VCaP (cell line): ENCODE results near the gene C2CD4D.
"Not testable (repeated sequence)": the region's sequence is repeated elsewhere in the genome, so short reads cannot be mapped to it uniquely, and the experiment has no call there.

ENCODE experiments used
- H3K27ac ChIP-seq: fragments of 450-650 bp; 2 replicates; pipeline ENCODE4 v1.5.1; 2017
- TF ChIP-seq, protein P1 (sequence below): fragments of 450-650 bp; conservative IDR thresholded peaks from 2 replicates; pipeline ENCODE4 v1.5.1; 2017; ENCODE audit warnings: mild to moderate bottlenecking, moderate library complexity

C2CD4D gene

DNA sequence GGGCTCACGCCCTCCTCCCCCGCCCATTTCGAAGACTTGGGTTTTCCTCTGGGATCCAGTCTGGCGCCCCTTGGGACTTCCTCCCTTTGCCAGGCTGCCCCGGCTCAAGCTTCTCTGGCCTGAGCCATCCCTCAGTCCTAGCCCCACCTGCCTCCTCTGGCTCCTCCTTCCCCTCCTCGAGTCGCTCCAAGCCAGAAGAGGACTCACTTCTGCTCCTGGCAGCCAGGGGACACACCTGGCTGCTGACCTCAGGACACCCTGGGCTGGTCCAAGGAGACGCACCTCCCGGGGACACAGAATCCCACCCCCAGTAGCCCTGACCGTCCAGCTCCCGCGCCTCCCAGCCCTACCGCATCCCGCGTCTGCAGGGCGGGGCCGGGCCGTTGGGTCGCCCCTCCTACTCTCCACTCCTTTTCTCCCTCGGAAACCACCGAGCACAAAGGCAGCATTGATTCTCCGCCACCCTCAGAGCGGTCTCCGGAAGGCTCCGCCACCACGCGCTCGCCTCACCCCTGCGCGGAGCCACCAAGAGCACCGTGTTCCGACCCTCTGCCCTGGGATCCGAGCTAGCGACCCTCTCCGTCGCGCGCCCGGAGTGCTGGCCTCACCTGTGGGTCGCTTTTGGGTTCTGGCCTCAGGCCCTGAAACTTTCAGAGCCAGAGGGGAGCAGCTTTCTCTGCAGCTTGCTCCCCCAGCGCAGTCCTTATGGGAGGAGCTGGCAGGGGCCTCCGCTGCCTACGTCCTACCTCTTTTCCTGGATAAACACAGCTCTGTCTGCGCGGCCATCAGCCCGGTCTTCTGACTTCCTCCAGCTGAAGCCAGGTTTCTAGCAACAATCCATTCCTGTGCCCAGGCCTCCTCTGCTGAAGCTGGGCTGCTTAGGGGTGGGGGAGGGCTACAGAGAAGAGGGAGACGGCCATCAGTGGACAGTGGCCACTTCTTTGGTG, at the start of gene C2CD4D:
Gene C2CD4D (minus strand): TSS at position 364 of the 947 bp plus-strand sequence. CDS start 831 bp downstream, outside the sequence.
- TF ChIP-seq, protein P1, sequence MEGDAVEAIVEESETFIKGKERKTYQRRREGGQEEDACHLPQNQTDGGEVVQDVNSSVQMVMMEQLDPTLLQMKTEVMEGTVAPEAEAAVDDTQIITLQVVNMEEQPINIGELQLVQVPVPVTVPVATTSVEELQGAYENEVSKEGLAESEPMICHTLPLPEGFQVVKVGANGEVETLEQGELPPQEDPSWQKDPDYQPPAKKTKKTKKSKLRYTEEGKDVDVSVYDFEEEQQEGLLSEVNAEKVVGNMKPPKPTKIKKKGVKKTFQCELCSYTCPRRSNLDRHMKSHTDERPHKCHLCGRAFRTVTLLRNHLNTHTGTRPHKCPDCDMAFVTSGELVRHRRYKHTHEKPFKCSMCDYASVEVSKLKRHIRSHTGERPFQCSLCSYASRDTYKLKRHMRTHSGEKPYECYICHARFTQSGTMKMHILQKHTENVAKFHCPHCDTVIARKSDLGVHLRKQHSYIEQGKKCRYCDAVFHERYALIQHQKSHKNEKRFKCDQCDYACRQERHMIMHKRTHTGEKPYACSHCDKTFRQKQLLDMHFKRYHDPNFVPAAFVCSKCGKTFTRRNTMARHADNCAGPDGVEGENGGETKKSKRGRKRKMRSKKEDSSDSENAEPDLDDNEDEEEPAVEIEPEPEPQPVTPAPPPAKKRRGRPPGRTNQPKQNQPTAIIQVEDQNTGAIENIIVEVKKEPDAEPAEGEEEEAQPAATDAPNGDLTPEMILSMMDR = peak; percentile 9; the same call in 1 of the 2 replicates
- peak within 1 kb of the TSS; percentile 99 for H3K27ac ChIP-seq

DNA sequence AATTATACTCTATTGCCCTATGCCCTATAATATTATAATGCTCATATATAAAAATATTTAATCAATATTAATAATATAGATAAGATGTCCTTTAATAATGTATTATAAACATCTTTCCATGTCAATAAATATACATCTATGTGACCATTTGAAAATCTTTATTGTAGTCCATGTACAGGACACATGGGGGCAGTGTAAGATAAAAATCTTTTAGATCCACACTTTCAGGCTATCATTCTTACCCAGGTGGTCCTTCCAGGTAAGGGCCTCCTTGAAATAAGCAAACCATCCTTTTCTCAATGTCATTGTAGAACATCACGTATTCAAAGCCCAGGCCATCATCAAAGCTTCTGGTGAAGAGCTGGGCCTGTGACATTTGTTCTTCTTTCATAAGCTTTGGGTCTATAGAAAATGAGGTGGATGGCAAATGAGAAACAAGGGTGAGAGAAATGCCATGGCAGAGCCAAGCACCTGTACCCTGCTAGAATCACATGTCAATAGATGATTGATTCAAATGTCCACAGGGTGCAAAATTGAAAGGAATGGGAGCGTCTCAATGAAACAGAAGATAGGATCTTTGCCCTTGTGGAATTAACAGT, 49.5 kb upstream of the C2CD4D start:
- H3K27ac ChIP-seq = no peak overlapping the region
- TF ChIP-seq, protein P1 = peak; percentile 80

DNA sequence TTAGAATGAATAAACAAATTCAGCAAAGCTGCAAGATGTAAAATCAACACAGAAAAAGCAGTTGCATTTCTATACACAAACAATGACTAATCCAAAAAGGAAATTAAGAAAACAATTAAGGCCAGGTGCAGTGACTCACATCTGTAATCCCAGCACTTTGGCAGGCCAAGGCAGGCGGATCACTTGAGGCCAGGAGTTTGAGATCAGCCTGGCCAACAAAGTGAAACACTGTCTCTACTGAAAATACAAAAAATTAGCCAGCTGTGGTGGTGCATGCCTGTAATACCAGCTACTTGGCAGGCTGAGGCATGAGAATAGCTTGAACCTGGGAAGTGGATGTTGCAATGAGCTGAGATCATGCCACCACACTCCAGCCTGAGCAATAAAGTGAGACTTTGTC, 47.4 kb upstream of the C2CD4D start:
- TF ChIP-seq, protein P1 = no peak
- H3K27ac ChIP-seq = no peak overlapping the region

DNA sequence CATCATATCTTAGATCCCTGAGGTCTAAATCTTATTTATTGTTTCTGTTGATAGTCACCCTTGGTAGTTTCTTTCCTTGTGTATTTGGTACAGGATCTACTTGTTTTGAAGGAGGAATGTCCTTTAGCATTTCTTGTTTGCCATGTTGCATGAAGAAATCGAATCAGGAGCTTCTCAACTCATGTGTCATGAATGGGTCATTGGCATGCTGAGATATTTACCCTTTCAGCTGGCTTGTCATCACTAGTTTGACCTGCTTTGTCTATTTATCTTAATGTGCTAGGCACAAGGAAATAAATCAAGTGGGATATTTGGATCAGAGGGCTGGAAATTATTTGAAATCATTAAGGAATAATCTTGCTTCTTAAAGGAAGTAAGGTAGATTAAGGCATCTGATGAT, 45.9 kb upstream of the C2CD4D start:
- no peak overlapping the region for H3K27ac ChIP-seq

DNA sequence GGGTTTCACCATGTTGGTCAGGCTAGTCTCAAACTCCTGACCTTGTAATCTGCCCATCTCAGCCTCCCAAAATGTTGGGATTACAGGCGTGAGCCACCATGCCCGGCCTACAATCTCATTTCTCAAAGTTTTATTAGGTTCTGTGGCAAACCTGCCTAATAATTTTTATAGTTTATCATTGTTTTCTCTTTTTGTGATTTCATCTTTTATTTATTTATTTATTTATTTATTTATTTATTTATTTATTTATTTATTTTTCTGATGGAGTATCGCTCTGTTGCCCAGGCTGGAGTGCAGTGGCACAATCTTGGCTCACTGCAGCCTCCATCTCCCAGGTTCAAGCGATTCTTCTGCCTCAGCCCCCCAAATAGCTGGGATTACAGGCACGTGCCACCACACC, 45.3 kb upstream of the C2CD4D start:
- H3K27ac ChIP-seq = not testable (repeated sequence)

More for the DNA sequence above, 45.9 kb upstream of the C2CD4D start:
- TF ChIP-seq, protein P1 = no peak

DNA sequence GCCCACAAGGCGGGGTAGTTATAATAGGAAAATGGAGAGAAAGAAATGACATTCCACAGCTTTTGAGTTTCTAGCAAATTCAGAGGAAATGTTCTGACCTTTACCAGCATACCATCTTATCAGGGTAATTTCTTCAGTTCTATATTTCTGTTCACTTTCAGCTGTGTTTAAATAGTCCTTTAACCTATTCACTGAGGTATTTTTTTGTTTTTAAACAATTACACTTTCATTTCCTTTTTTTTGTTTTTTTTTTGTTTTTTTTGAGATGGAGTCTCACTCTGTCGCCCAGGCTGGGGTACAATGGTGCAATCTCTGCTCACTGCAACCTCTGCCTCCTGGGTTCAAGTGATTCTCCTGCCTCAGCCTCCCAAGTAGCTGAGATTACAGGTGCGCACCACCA, 44.8 kb upstream of the C2CD4D start:
- H3K27ac ChIP-seq = not testable (repeated sequence)

DNA sequence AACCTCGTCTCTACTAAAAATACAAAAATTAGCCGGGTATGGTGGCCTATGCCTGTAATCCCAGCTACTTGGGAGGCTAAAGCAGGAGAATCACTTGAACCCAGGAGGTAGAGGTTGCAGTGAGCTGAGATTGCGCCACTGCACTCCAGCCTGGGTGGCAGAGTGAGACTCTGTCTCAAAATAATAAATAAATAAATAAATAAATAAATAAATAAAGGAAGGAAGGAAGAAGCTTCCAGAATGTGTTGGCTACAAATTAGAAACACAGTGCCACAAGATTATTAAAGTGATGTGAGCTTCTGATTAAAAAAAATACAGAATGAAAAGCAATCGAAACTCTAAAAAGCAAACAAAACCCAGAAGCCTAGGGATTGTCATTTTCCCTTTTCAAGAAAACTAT, 44.3 kb upstream of the C2CD4D start:
- not testable (repeated sequence) for H3K27ac ChIP-seq

DNA sequence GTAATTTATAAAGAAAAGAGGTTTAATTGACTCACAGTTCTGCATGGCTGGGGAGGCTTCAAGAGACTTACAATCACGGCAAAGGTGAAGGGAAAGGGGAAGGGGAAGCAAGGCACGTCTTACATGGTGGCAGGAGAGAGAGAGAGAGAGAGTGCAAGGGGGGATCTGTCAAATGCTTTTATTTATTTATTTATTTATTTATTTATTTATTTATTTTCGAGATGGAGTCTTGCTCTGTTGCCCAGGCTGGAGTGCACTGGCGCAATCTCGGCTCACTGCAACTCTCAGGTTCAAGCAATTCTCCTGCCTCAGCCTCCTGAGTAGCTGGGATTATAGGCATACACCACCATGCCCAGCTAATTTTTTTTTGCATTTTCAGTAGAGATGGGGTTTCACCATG, 43.3 kb upstream of the C2CD4D start:
- not testable (repeated sequence) for H3K27ac ChIP-seq

DNA sequence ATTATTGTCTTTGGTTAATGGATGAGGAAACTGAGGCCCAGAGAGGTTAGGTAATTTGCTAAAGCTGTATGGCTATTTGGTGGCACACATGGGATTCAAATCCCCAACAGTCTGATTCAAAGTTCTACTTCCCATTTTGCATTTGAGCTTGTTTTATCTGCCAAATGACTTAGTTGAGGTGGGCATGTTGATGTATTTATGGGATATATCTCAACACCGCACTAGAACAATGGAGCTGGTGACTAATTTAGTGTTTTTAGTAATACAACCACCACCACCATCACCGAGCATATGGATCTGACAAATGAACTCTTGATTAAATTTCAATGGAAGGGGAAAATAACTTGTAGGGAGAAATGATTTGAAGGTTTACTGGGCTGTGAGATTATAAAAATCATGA, 42.8 kb upstream of the C2CD4D start:
- no peak overlapping the region for H3K27ac ChIP-seq
- TF ChIP-seq, protein P1 = no peak
